GM23248 (cell line): ENCODE measurements around the gene TBC1D23. TPM values are rescaled to one million over a fixed set of nuclear protein-coding genes. Genes with fewer than 3 reads are reported as not detected.

ENCODE experiments used
- DNase-seq: peaks from one replicate; pipeline ENCODE4 v3.0.0-alpha.2; 2015
- H2AFZ ChIP-seq: fragments of 200-600 bp; sonication (generic); 2 replicates; pipeline ENCODE4 v1.6.1; 2016; ENCODE audit warnings: antibody characterized with exemption
- H3F3A ChIP-seq: fragments of 200-600 bp; sonication (generic); 2 replicates; pipeline ENCODE4 v1.6.1; 2016; ENCODE audit warnings: mild to moderate bottlenecking, antibody characterized with exemption, mixed run types; ENCODE audit not compliant: insufficient read depth
- H3K27ac ChIP-seq: fragments of 200-600 bp; sonication (generic); 2 replicates; pipeline ENCODE4 v1.5.1; 2016; ENCODE audit warnings: mild to moderate bottlenecking
- H3K27me3 ChIP-seq: fragments of 200-600 bp; sonication (generic); replicated peaks from 2 replicates; pipeline ENCODE4 v1.6.1; 2016; ENCODE audit warnings: mild to moderate bottlenecking; ENCODE audit not compliant: insufficient read depth
- H3K36me3 ChIP-seq: fragments of 200-600 bp; sonication (generic); 2 replicates; pipeline ENCODE4 v1.6.1; 2016; ENCODE audit warnings: low read depth, mild to moderate bottlenecking
- H3K4me1 ChIP-seq: fragments of 200-600 bp; sonication (generic); 2 replicates; pipeline ENCODE4 v1.6.1; 2016; ENCODE audit warnings: mild to moderate bottlenecking; ENCODE audit not compliant: insufficient read depth
- H3K4me2 ChIP-seq: fragments of 200-600 bp; sonication (generic); one replicate; pipeline ENCODE4 v1.6.1; 2016; ENCODE audit warnings: mild to moderate bottlenecking; ENCODE audit not compliant: unreplicated experiment
- H3K4me3 ChIP-seq: fragments of 200-600 bp; sonication (generic); 2 replicates; pipeline ENCODE4 v1.5.1; 2016; ENCODE audit warnings: mild to moderate bottlenecking
- H3K79me2 ChIP-seq: fragments of 200-600 bp; sonication (generic); 2 replicates; pipeline ENCODE4 v1.6.1; 2016; ENCODE audit warnings: mild to moderate bottlenecking; ENCODE audit not compliant: insufficient read depth
- H3K9ac ChIP-seq: fragments of 200-600 bp; sonication (generic); 2 replicates; pipeline ENCODE4 v1.6.1; 2016; ENCODE audit warnings: mild to moderate bottlenecking
- H3K9me2 ChIP-seq: fragments of 200-600 bp; sonication (generic); 2 replicates; pipeline ENCODE4 v1.6.1; 2016; ENCODE audit warnings: mixed run types, mild to moderate bottlenecking, moderate library complexity; ENCODE audit not compliant: insufficient read depth
- H3K9me3 ChIP-seq: fragments of 200-600 bp; sonication (generic); one replicate; pipeline ENCODE4 v1.6.1; 2017; ENCODE audit warnings: low read depth
- H4K20me1 ChIP-seq: fragments of 200-600 bp; sonication (generic); 2 replicates; pipeline ENCODE4 v1.6.0; 2016; ENCODE audit not compliant: insufficient read depth
- EZH2 ChIP-seq: fragments of 200-600 bp; sonication (generic); IDR thresholded peaks from 2 replicates; pipeline ENCODE4 v1.6.1; 2018; ENCODE audit warnings: antibody characterized with exemption, mild to moderate bottlenecking; ENCODE audit not compliant: insufficient read depth, poor library complexity, severe bottlenecking
- EZH2phosphoT487 ChIP-seq: fragments of 200-600 bp; sonication (generic); IDR thresholded peaks from 2 replicates; pipeline ENCODE4 v1.6.1; 2018; ENCODE audit warnings: antibody characterized with exemption, moderate library complexity, mild to moderate bottlenecking, low read depth; ENCODE audit not compliant: insufficient read depth
- WGBS, 2 experiments: methylation state at CpG; one replicate each; pipeline ENCODE4 v1.1.6; 2015 to 2017; ENCODE audit warnings: low lambda C conversion rate in 2 of 2, low coverage in 1 of 2; ENCODE audit errors: missing lambda C conversion rate in 2 of 2; 5-methylcytosine and 5-hydroxymethylcytosine counted together
- in situ Hi-C: fragments of 300-500 bp; cut with MboI; formaldehyde crosslinking; loops from 2 replicates; pipeline ENCODE4 v1.15.0; 2020
- polyA plus RNA-seq: library from polyadenylated mRNA; unstranded; fragments of >200 nt; fragmentation: Nextera tagmentation; extraction: Ambion mirVana; gene quantifications from 2 replicates; pipeline ENCODE4 v1.2.1, GENCODE V29; 2016
- total RNA-seq: library from RNA; depleted of rRNA; stranded (reverse); fragments of >200 nt; shearing (Covaris generic); gene quantifications from 2 replicates; pipeline ENCODE4 v1.2.3, GENCODE V29; 2014

The TBC1D23 gene
- total and polyA plus RNA-seq, 2 experiments from 2014 or later = 54.1 to 82.5 TPM

- H3F3A ChIP-seq = peaks cover 18% of the 10 kb centered on the region; the same call in 1 of the 2 replicates
- H3K4me3 ChIP-seq = no peak overlapping the region
- no peaks in the 10 kb centered on the region for H3K27me3 ChIP-seq
- no peaks in the 10 kb centered on the region for H3K9me2 ChIP-seq
- WGBS, 2 experiments = 83 to 86% methylated on average over 4 of the region's 4 CpGs
- no peak overlapping the region for H2AFZ ChIP-seq
- no peaks in the 10 kb centered on the region for H4K20me1 ChIP-seq
- no peaks in the 10 kb centered on the region; the same call in 1 of the 2 replicates for H3K79me2 ChIP-seq
- in situ Hi-C loops = no loop called here
- no peak overlapping the region for H3K4me2 ChIP-seq
- H3K9ac ChIP-seq = no peak overlapping the region
- no peaks in the 10 kb centered on the region for H3K4me1 ChIP-seq
- no peak for TF ChIP-seq EZH2phosphoT487
- no peak for TF ChIP-seq EZH2
- no peak overlapping the region for H3K27ac ChIP-seq
- peaks cover 36% of the 10 kb centered on the region for H3K36me3 ChIP-seq
- no peaks in the 10 kb centered on the region for H3K9me3 ChIP-seq
- DNase-seq = no peak
These were observed 100.1 kb downstream of the TBC1D23 start for GRCh38 chr3:100360757-100361496.

DNA sequence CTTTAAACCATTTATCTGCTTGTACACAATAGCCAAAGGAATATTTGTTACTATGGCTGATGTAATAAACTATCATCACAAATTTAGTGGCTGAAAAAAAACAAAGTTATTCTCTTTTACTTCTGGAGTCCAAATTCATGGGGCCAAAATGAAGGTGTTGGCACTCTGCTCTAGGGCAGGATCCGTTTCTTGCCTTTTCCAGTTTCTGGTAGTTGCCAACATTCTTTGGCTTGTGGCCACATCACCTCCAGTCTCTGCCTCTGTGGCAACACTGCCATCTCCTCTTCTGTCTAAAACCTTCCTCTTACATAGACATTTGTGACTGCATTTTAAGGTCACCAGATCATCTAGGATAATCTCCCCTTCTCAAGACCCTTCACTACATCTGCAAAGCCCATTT is 101.1 kb downstream of the TBC1D23 start:
- H3K27ac ChIP-seq = no peak overlapping the region
- in situ Hi-C loops = no loop called here
- H3K36me3 ChIP-seq = peaks cover 42% of the 10 kb centered on the region
- no peak overlapping the region for H3K4me3 ChIP-seq
- no peaks in the 10 kb centered on the region; the same call in 1 of the 2 replicates for H3K79me2 ChIP-seq
- H2AFZ ChIP-seq = no peak overlapping the region
- H4K20me1 ChIP-seq = no peaks in the 10 kb centered on the region
- H3K4me2 ChIP-seq = no peak overlapping the region
- H3F3A ChIP-seq = peaks cover 18% of the 10 kb centered on the region; the same call in 1 of the 2 replicates
- H3K9ac ChIP-seq = no peak overlapping the region
- no peaks in the 10 kb centered on the region for H3K27me3 ChIP-seq
- no peaks in the 10 kb centered on the region for H3K9me3 ChIP-seq
- H3K9me2 ChIP-seq = no peaks in the 10 kb centered on the region
- no peaks in the 10 kb centered on the region for H3K4me1 ChIP-seq
- TF ChIP-seq EZH2phosphoT487 (no peak), EZH2 (no peak)
- WGBS, 2 experiments = 66 to 73% methylated on average over 1 of the region's 1 CpG
- DNase-seq = no peak

DNA sequence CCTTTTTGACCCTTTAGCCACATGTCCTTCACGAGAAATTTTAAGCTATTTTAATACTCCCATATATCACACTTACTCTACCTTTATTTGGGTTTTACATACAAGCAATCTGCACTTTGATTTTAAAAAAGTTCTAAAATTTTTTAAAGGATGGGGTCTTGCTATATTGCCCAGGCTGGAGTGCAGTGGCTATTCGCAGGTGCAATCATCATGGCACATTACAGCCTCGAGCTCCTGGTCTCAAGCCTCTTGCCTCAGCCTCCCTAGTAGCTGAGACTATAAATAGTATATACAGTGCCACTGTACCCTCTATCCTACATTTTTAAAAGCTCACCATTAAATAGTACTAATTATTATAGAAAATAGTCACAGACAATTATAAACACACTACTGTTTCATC is 103.6 kb downstream of the TBC1D23 start:
- no peaks in the 10 kb centered on the region for H3K27me3 ChIP-seq
- 99 to 100% methylated on average over 3 of the region's 3 CpGs for WGBS, 2 experiments
- DNase-seq = no peak
- H3K9me2 ChIP-seq = no peaks in the 10 kb centered on the region
- H3K27ac ChIP-seq = no peak overlapping the region
- no peaks in the 10 kb centered on the region for H3K4me1 ChIP-seq
- H2AFZ ChIP-seq = no peak overlapping the region
- H3K9me3 ChIP-seq = no peaks in the 10 kb centered on the region
- peaks cover 5% of the 10 kb centered on the region; the same call in 1 of the 2 replicates for H3F3A ChIP-seq
- no peaks in the 10 kb centered on the region; the same call in 1 of the 2 replicates for H3K79me2 ChIP-seq
- no peak overlapping the region for H3K4me3 ChIP-seq
- in situ Hi-C loops = no loop called here
- H3K36me3 ChIP-seq = peaks cover 56% of the 10 kb centered on the region
- no peak overlapping the region for H3K9ac ChIP-seq
- H3K4me2 ChIP-seq = no peak overlapping the region
- TF ChIP-seq EZH2phosphoT487 (no peak), EZH2 (no peak)
- no peaks in the 10 kb centered on the region for H4K20me1 ChIP-seq

GRCh38 chr3:100366424-100366823 is 105.6 kb downstream of the TBC1D23 start:
- peaks cover 4% of the 10 kb centered on the region; the same call in 1 of the 2 replicates for H3K4me1 ChIP-seq
- H3K9ac ChIP-seq = no peak overlapping the region
- no peaks in the 10 kb centered on the region for H4K20me1 ChIP-seq
- H3F3A ChIP-seq = no peaks in the 10 kb centered on the region
- H3K9me3 ChIP-seq = no peaks in the 10 kb centered on the region
- no peak overlapping the region for H3K4me3 ChIP-seq
- no peak overlapping the region for H2AFZ ChIP-seq
- DNase-seq = no peak
- H3K4me2 ChIP-seq = no peak overlapping the region
- no peaks in the 10 kb centered on the region for H3K9me2 ChIP-seq
- H3K27me3 ChIP-seq = no peaks in the 10 kb centered on the region
- H3K79me2 ChIP-seq = no peaks in the 10 kb centered on the region; the same call in 1 of the 2 replicates
- peaks cover 64% of the 10 kb centered on the region for H3K36me3 ChIP-seq
- 76 to 80% methylated on average over 2 of the region's 2 CpGs for WGBS, 2 experiments
- in situ Hi-C loops = no loop called here
- no peak overlapping the region for H3K27ac ChIP-seq
- TF ChIP-seq EZH2phosphoT487 (no peak), EZH2 (no peak)
